ENCODE measurements around the gene ORMDL1.

ORMDL1 gene

DNA sequence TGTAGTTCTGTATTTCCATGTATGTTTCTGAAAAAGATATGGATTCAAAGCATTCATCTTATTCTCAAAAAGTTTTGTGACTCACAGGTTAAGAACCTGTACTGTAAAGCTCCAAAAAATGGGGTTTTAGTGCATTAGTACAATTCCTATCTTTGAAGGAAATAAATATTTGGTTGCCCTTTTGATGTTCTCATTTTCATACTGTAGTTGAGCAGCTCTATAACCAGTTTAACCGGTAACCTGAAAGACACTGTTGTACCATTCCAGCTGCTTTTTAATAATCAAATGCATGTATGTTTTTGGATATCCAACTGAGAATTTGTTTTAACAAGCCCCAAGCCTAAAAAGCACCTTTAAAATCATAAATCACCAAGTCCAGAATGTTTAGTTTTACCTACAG, 11.9 kb downstream of the ORMDL1 start:
- TF ChIP-seq CTCF (IDR thresholded peaks at IDR 0.05; ENCODE audit: insufficient read depth, low read length, poor library complexity, severe bottlenecking) (no peak), EZH2phosphoT487 (conservative IDR thresholded peaks at IDR 0.05; ENCODE audit: low read length) (no peak)
- Histone ChIP-seq H3K9me3 (ENCODE audit: insufficient read depth, low read length) (no peaks in the 10 kb centered on the region), H3K9me2 (replicated peaks; ENCODE audit: insufficient read depth, low read length) (no peaks in the 10 kb centered on the region), H4K20me1 (ENCODE audit: low read depth, low read length) (no peaks in the 10 kb centered on the region), H3K27ac (ENCODE audit: low read depth, low read length) (no peak overlapping the region), H3F3A (ENCODE audit: insufficient read depth) (peaks cover 9% of the 10 kb centered on the region; the same call in 1 of the 2 replicates), H3K9ac (ENCODE audit: low read length) (no peak overlapping the region), H3K36me3 (ENCODE audit: low read length) (peaks cover 69% of the 10 kb centered on the region), H3K4me3 (ENCODE audit: insufficient read depth, low read length, poor library complexity, severe bottlenecking) (no peak overlapping the region), H3K79me2 (ENCODE audit: insufficient read depth, low read length) (no peaks in the 10 kb centered on the region; the same call in 1 of the 2 replicates), H3K4me2 (ENCODE audit: low read depth, low read length, poor library complexity, severe bottlenecking) (no peak overlapping the region), H2AFZ (ENCODE audit: low read depth, low read length, severe bottlenecking) (no peak overlapping the region), H3K27me3 (ENCODE audit: low read length) (no peaks in the 10 kb centered on the region)

DNA sequence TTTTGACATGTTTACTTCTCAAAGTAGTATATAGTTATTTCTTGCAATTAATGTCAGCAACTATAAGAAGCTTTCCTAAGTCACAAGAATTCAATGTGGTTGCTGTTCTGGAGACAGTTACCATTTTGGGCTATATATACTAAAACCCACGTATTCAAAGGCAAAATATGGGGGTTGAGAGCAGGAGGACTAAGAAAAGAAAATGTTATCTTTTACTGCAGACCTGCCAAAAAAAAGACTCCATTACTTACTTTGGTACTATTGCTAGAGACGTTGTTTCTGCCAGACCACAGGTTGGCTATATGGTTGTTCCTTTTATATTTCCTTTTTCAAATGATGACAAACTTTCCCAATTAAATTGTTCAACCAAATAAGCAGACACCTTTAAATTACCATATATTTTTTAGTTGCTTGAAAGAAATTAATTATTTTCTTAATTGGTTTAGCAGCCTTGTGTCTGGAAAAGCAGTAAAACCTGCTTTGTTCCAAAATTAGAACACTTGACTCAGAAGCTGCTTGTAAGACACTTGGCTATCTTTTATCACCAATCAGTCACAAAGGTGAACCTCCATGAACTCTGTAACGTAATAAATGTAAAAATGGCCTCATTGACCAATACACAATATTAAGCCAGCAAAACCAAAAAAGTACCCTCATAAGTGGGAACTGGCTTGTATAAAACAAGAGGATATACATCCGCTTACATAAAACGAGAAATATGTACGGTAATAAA, 13.4 kb downstream of the ORMDL1 start:
- peaks cover 9% of the 10 kb centered on the region; the same call in 1 of the 2 replicates for H3F3A ChIP-seq (ENCODE audit: insufficient read depth)
- no peaks in the 10 kb centered on the region for H3K9me2 ChIP-seq (replicated peaks; ENCODE audit: insufficient read depth, low read length)
- H3K4me2 ChIP-seq (ENCODE audit: low read depth, low read length, poor library complexity, severe bottlenecking) = no peak overlapping the region
- no peaks in the 10 kb centered on the region for H3K9me3 ChIP-seq (ENCODE audit: insufficient read depth, low read length)
- no peak for TF ChIP-seq EZH2phosphoT487 (conservative IDR thresholded peaks at IDR 0.05; ENCODE audit: low read length)
- no peak for TF ChIP-seq CTCF (IDR thresholded peaks at IDR 0.05; ENCODE audit: insufficient read depth, low read length, poor library complexity, severe bottlenecking)
- no peaks in the 10 kb centered on the region; the same call in 1 of the 2 replicates for H3K79me2 ChIP-seq (ENCODE audit: insufficient read depth, low read length)
- no peak overlapping the region for H3K27ac ChIP-seq (ENCODE audit: low read depth, low read length)
- H3K4me3 ChIP-seq (ENCODE audit: insufficient read depth, low read length, poor library complexity, severe bottlenecking) = no peak overlapping the region
- H3K36me3 ChIP-seq (ENCODE audit: low read length) = peaks cover 59% of the 10 kb centered on the region
- no peak overlapping the region for H2AFZ ChIP-seq (ENCODE audit: low read depth, low read length, severe bottlenecking)
- no peaks in the 10 kb centered on the region for H3K27me3 ChIP-seq (ENCODE audit: low read length)
- no peaks in the 10 kb centered on the region for H4K20me1 ChIP-seq (ENCODE audit: low read depth, low read length)
- no peak overlapping the region for H3K9ac ChIP-seq (ENCODE audit: low read length)

DNA sequence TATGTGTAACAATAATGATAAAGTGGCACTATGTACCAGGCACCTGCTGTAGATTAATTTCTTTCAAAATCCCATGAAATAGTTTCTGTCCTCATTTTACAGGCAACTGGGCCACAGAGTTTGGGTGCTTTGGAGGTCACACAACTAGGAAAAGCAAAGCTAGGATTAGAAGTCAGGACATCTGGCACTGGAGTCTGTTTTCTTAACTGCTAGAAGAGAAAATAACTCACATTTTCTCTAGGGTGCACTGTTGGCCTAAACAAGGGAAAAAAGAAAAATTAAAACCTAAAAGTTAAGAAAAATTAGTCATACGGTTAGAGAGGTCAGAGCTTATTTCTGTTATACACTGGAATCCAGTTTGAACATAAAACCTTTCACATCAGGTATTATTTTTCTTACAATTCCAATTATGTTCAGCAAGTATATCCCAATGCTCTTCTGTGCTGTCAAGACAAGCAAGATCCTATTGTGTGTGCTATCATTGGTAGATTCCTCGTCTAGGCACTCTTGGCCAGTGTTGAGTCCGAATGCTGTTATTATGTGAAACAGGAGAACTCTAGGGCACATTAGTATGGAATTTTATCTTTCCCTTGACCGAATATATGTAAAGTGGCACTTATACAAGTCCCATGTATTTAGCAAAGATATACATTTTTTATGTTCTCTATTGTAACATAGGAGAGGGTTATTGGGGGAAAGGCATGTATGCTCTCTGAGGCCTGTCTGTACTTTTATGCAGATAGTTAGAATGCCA, 20.1 kb downstream of the ORMDL1 start:
- Histone ChIP-seq H3K27me3 (ENCODE audit: low read length) (no peaks in the 10 kb centered on the region), H3K9me3 (ENCODE audit: insufficient read depth, low read length) (no peaks in the 10 kb centered on the region), H3F3A (ENCODE audit: insufficient read depth) (peaks cover 39% of the 10 kb centered on the region), H3K79me2 (ENCODE audit: insufficient read depth, low read length) (peaks cover 8% of the 10 kb centered on the region; the same call in 1 of the 2 replicates), H3K4me3 (ENCODE audit: insufficient read depth, low read length, poor library complexity, severe bottlenecking) (peak overlapping the region; percentile 86), H3K36me3 (ENCODE audit: low read length) (peaks cover 10% of the 10 kb centered on the region; the same call in 1 of the 2 replicates), H3K4me2 (ENCODE audit: low read depth, low read length, poor library complexity, severe bottlenecking) (peak overlapping the region; percentile 98), H3K27ac (ENCODE audit: low read depth, low read length) (peak overlapping the region; percentile 98), H3K9ac (ENCODE audit: low read length) (peak overlapping the region; percentile 92), H4K20me1 (ENCODE audit: low read depth, low read length) (no peaks in the 10 kb centered on the region), H3K9me2 (replicated peaks; ENCODE audit: insufficient read depth, low read length) (no peaks in the 10 kb centered on the region), H2AFZ (ENCODE audit: low read depth, low read length, severe bottlenecking) (peak overlapping the region; percentile 90)
- TF ChIP-seq EZH2phosphoT487 (conservative IDR thresholded peaks at IDR 0.05; ENCODE audit: low read length) (no peak), CTCF (IDR thresholded peaks at IDR 0.05; ENCODE audit: insufficient read depth, low read length, poor library complexity, severe bottlenecking) (no peak)

All from SU-DHL-6 (cell line).